Epithelial cell of proximal tubule (primary cell): ENCODE measurements around the gene HBG2. TPM values are rescaled to one million over a fixed set of nuclear protein-coding genes. Genes with fewer than 3 reads are reported as not detected.
"Not testable (repeated sequence)": the region's sequence is repeated elsewhere in the genome, so short reads cannot be mapped to it uniquely, and the experiment has no call there.

Experiments used
- DNase-seq: peaks from one replicate; pipeline ENCODE4 v3.0.0-alpha.2; 2011; ENCODE audit warnings: low read depth
- H3K4me3 ChIP-seq: 2 replicates; pipeline ENCODE4 v1.5.1; 2011; ENCODE audit warnings: low read depth, mild to moderate bottlenecking, low read length
- total RNA-seq: library from RNA; depleted of rRNA; stranded (reverse); fragments of >200 nt; gene quantifications from 2 replicates; pipeline ENCODE4 v1.2.3, GENCODE V29; 2015
- TF ChIP-seq, protein P1 (sequence below): conservative IDR thresholded peaks from 2 replicates; pipeline ENCODE4 v1.5.1; 2012; ENCODE audit warnings: low read depth, mild to moderate bottlenecking, low read length

HBG2 gene
- total RNA-seq: not detected in 2 replicates

DNA sequence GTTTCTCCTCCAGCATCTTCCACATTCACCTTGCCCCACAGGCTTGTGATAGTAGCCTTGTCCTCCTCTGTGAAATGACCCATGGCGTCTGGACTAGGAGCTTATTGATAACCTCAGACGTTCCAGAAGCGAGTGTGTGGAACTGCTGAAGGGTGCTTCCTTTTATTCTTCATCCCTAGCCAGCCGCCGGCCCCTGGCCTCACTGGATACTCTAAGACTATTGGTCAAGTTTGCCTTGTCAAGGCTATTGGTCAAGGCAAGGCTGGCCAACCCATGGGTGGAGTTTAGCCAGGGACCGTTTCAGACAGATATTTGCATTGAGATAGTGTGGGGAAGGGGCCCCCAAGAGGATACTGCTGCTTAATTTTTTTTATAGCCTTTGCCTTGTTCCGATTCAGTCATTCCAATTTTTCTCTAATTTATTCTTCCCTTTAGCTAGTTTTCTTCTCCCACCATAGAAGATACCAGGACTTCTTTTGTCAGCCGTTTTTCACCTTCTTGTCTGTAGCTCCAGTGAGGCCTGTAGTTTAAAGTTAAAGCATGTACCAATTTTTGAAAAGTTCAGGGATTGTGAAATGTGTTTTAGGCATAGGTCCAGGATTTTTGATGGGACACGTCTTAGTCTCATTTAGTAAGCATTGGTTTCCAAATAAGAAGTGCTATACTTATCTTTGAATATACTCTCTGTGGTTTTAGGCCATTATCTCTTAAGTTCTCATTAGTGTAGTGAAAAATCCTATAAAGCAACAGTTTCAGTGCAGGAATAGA lies at the start of gene HBG2:
Gene HBG2 (minus strand): TSS at position 136 of the 768 bp plus-strand sequence. CDS start 53 bp downstream, at position 83.
- not testable (repeated sequence) for DNase-seq, H3K4me3 ChIP-seq

DNA sequence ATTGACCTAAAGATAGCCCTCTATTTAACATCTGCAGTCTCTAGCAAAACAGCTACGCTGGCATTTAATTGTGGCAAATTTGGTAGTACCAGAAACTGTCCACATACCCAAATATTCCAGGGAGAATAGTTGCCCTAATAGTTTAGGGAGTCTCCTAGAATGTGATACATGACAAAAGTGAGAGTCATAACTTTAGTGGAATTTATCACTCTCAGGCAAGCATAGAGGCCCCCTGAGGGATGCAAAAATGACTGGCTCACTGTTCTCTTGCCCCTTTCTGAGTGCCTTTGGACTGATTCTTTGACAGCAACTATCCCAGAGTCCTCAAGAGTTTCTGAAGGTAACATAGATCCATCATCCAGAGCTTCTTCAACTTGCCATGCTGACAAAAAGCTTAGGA lies 49.5 kb upstream of the HBG2 start:
- no peak overlapping the region for H3K4me3 ChIP-seq
- TF ChIP-seq, protein P1, sequence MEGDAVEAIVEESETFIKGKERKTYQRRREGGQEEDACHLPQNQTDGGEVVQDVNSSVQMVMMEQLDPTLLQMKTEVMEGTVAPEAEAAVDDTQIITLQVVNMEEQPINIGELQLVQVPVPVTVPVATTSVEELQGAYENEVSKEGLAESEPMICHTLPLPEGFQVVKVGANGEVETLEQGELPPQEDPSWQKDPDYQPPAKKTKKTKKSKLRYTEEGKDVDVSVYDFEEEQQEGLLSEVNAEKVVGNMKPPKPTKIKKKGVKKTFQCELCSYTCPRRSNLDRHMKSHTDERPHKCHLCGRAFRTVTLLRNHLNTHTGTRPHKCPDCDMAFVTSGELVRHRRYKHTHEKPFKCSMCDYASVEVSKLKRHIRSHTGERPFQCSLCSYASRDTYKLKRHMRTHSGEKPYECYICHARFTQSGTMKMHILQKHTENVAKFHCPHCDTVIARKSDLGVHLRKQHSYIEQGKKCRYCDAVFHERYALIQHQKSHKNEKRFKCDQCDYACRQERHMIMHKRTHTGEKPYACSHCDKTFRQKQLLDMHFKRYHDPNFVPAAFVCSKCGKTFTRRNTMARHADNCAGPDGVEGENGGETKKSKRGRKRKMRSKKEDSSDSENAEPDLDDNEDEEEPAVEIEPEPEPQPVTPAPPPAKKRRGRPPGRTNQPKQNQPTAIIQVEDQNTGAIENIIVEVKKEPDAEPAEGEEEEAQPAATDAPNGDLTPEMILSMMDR: no peak

DNA sequence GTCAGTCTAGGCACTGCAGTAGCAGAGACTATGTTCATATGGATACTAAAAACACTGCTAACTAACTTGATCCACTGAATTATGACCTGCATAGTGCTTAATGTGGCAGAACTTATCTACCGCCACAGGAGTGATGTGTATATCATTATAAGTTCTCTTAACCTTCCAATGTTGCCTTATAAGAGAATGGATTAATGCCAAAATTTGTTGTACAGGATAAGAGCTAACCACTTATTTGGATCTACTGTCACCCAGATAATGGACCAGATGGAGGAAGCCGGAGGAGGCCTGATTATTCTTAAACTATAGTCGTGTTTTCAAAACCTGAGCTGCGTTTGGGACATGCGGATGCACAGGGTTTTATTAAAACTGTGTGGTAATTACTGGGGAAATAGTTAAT lies 49.0 kb upstream of the HBG2 start:
- DNase-seq: no peak
- H3K4me3 ChIP-seq: no peak overlapping the region

More for the DNA sequence above, 49.5 kb upstream of the HBG2 start:
- no peak for DNase-seq

DNA sequence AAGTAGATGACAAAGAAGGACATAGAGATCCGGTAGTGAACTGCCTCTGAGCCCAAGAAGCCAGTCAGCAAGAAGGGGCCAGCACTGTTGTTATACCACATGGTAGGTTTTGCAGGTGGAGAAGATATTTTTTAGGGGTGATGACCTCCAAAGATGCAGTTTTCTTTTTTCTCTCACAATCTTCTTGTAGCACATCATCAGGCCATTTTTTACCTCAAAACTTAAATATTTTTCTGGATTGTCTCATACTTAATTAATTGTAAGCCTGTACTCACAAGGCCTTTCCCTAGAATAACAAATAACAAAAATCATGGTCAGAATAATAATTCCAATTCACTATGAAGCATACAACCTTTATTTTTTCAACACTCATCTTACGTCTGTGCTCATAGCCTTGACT lies 47.3 kb upstream of the HBG2 start, which contains the start of gene OR51B4:
Gene OR51B4 (minus strand): TSS at position 101 of the 400 bp plus-strand sequence. CDS start 0 bp downstream, at position 101.
- TF ChIP-seq, protein P1: no peak
- no peak within 1 kb of the TSS for H3K4me3 ChIP-seq
- DNase-seq: no peak

More for the DNA sequence above, 49.0 kb upstream of the HBG2 start:
- TF ChIP-seq, protein P1: no peak

DNA sequence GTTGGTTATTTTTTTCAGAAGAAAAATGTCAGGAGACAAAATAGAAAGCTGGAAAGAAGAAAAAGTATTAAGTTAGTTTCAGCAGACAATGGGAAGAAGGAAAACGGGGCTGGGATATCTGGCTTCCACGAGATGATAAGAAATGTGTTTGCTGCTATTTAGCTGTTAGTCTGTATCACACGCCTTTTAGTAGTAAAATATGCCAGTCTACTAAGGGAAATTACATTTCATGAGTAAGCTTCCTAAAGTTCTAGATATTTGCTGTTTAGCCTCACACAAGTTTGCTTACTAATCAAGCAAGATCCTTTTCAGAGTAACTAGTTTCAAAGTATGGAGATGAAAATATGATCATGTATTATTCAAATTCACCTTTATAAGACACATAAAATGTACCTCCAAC lies 45.7 kb upstream of the HBG2 start:
- DNase-seq: no peak
- H3K4me3 ChIP-seq: no peak overlapping the region
- TF ChIP-seq, protein P1: no peak

DNA sequence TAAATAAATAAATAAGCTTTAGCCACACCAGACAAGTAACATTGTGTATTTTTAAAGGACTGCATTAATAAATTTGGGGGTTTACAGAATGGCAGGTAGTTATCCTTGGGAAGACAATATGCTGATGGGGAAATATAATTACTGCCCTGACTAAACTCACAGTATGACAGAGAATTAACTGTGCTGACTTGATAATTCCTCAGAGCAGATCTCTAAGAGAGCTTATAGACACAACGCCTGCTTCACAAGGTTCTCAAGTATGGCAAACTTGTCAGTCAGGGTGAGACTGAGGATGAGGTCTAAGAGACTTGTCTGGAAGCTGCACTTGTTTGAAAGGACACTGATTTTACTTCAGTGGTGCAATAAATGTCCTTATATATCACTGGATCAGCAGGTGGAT lies 43.9 kb upstream of the HBG2 start:
- TF ChIP-seq, protein P1: no peak
- DNase-seq: no peak
- no peak overlapping the region for H3K4me3 ChIP-seq

DNA sequence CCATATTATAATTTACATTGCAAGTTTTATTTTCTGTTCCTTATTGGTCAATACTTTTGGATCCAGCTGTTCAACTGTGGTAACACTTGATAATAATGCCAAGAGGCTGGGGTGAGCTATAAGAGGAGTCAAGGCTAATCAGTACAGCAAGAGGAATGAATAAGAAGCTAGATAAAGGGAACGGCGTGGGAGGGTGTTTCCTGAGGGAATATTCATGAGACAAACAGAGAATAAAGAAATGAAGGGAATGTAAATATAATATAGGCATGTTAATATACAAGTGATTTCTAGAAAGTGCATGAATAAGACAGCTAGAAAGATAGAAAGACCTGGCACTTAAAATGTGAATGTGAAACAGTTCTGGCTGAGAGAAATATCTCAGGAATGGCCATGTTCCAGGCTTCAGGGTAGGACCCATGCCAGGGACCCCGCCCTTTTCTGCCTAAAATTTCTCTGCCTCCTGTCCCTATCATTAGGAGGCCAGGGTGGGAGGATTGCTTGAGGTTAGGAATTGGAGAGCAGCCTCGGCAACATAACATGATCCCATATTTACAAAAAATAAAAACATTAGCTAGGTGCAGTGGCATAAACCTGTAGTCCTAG lies 43.2 kb upstream of the HBG2 start:
- TF ChIP-seq, protein P1: no peak
- no peak overlapping the region for H3K4me3 ChIP-seq
- DNase-seq: no peak

DNA sequence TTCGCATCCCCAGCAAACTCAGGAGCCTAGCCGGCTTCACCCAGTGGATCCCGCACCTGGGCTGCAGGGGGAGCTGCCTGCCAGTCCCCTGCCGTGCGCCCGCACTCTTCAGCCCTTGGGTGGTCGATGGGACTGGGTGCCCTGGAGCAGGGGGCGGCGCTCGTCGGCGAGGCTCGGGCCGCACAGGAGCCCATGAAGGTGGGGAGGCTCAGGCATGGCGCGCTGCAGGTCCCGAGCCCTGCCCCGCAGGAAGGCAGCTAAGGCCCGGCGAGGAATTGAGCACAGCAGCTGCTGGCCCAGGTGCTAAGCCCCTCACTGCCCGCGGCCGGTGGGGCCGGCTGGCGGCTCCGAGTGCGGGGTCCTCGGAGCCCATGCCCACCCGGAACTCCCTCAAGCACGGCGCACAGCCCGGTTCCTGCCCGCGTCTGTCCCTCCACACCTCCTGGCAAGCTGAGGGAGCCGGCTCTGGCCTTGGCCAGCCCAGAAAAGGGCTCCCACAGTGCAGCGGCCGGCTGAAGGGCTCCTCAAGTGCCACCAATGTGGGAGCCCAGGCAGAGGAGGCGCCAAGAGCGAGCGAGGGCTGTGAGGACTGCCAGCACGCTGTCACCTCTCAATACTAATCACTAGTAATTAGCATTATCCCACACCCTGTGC lies 39.9 kb upstream of the HBG2 start:
- not testable (repeated sequence) for DNase-seq, H3K4me3 ChIP-seq
